ENCODE measurements around the gene EVC.

Gene EVC

GRCh38 chr4:5760246-5760645 is 49.2 kb downstream of the EVC start:
- Histone ChIP-seq H3K27me3 (ENCODE audit: insufficient read depth, low read length, poor library complexity) (no peaks in the 10 kb centered on the region), H3K9me3 (ENCODE audit: insufficient read depth, low read length, severe bottlenecking) (no peaks in the 10 kb centered on the region), H3K36me3 (ENCODE audit: insufficient read depth, low read length) (no peaks in the 10 kb centered on the region), H3K4me3 (ENCODE audit: low read depth in 1 of 2, low read length in 2 of 2) (no peak overlapping the region), H4K20me1 (ENCODE audit: insufficient read depth, low read length) (no peaks in the 10 kb centered on the region), H3K4me2 (ENCODE audit: insufficient read depth, low read length) (no peak overlapping the region), H3K4me1 (ENCODE audit: insufficient read depth, low read length) (no peaks in the 10 kb centered on the region), H3K9ac (ENCODE audit: low read depth, low read length) (no peak overlapping the region), H2AFZ (ENCODE audit: low read depth, low read length) (no peak overlapping the region), H3K27ac (ENCODE audit: low read length) (no peak overlapping the region), H3K79me2 (ENCODE audit: insufficient read depth, low read length) (no peaks in the 10 kb centered on the region)
- TF ChIP-seq EZH2 (IDR thresholded peaks at IDR 0.05; ENCODE audit: borderline replicate concordance, low read depth, low read length, severe bottlenecking) (no peak), CTCF (IDR thresholded peaks at IDR 0.05; ENCODE audit: borderline replicate concordance, extremely low read depth, low read length, poor library complexity, severe bottlenecking) (no peak)
- ATAC-seq (ENCODE audit: insufficient read depth, low read depth) (no peak), DNase-seq (no peak)

GRCh38 chr4:5760936-5761480 is 50.0 kb downstream of the EVC start:
- no peaks in the 10 kb centered on the region for H3K36me3 ChIP-seq (ENCODE audit: insufficient read depth, low read length)
- no peak overlapping the region for H2AFZ ChIP-seq (ENCODE audit: low read depth, low read length)
- no peaks in the 10 kb centered on the region for H3K27me3 ChIP-seq (ENCODE audit: insufficient read depth, low read length, poor library complexity)
- H3K4me2 ChIP-seq (ENCODE audit: insufficient read depth, low read length) = no peak overlapping the region
- H3K79me2 ChIP-seq (ENCODE audit: insufficient read depth, low read length) = no peaks in the 10 kb centered on the region
- no peaks in the 10 kb centered on the region for H3K4me1 ChIP-seq (ENCODE audit: insufficient read depth, low read length)
- no peak overlapping the region for H3K4me3 ChIP-seq (ENCODE audit: low read depth in 1 of 2, low read length in 2 of 2)
- no peaks in the 10 kb centered on the region for H3K9me3 ChIP-seq (ENCODE audit: insufficient read depth, low read length, severe bottlenecking)
- no peak for TF ChIP-seq EZH2 (IDR thresholded peaks at IDR 0.05; ENCODE audit: borderline replicate concordance, low read depth, low read length, severe bottlenecking)
- no peak for TF ChIP-seq CTCF (IDR thresholded peaks at IDR 0.05; ENCODE audit: borderline replicate concordance, extremely low read depth, low read length, poor library complexity, severe bottlenecking)
- no peak overlapping the region for H3K9ac ChIP-seq (ENCODE audit: low read depth, low read length)
- no peaks in the 10 kb centered on the region for H4K20me1 ChIP-seq (ENCODE audit: insufficient read depth, low read length)
- H3K27ac ChIP-seq (ENCODE audit: low read length) = no peak overlapping the region
- no peak for DNase-seq
- ATAC-seq (ENCODE audit: insufficient read depth, low read depth) = no peak

- DNase-seq (no peak), ATAC-seq (ENCODE audit: insufficient read depth, low read depth) (no peak)
- Histone ChIP-seq H3K4me1 (ENCODE audit: insufficient read depth, low read length) (no peaks in the 10 kb centered on the region), H3K4me2 (ENCODE audit: insufficient read depth, low read length) (no peak overlapping the region), H3K27me3 (ENCODE audit: insufficient read depth, low read length, poor library complexity) (no peaks in the 10 kb centered on the region), H3K4me3 (ENCODE audit: low read depth in 1 of 2, low read length in 2 of 2) (no peak overlapping the region), H3K9ac (ENCODE audit: low read depth, low read length) (no peak overlapping the region), H3K9me3 (ENCODE audit: insufficient read depth, low read length, severe bottlenecking) (peaks cover 5% of the 10 kb centered on the region), H2AFZ (ENCODE audit: low read depth, low read length) (no peak overlapping the region), H3K79me2 (ENCODE audit: insufficient read depth, low read length) (no peaks in the 10 kb centered on the region), H3K27ac (ENCODE audit: low read length) (no peak overlapping the region), H3K36me3 (ENCODE audit: insufficient read depth, low read length) (no peaks in the 10 kb centered on the region), H4K20me1 (ENCODE audit: insufficient read depth, low read length) (no peaks in the 10 kb centered on the region)
- TF ChIP-seq EZH2 (IDR thresholded peaks at IDR 0.05; ENCODE audit: borderline replicate concordance, low read depth, low read length, severe bottlenecking) (no peak), CTCF (IDR thresholded peaks at IDR 0.05; ENCODE audit: borderline replicate concordance, extremely low read depth, low read length, poor library complexity, severe bottlenecking) (no peak)
Measured at GRCh38 chr4:5770051-5770450, 59.0 kb downstream of the EVC start.
